Left ventricle myocardium inferior (tissue), 1 donor: ENCODE measurements around the gene RPL38. TPM values are rescaled to one million over a fixed set of nuclear protein-coding genes. Genes with fewer than 3 reads are reported as not detected.

Experiments
- DNase-seq: peaks from one replicate; pipeline ENCODE4 v3.0.0-alpha.2; 2020
- H3K27ac ChIP-seq: fragments of 200-600 bp; replicated peaks from 2 replicates; pipeline ENCODE4 v1.8.0; 2021
- H3K27me3 ChIP-seq: fragments of 200-600 bp; 2 replicates; pipeline ENCODE4 v1.8.0; 2021; ENCODE audit warnings: low read depth
- H3K36me3 ChIP-seq: fragments of 200-600 bp; 2 replicates; pipeline ENCODE4 v1.8.0; 2021
- H3K4me1 ChIP-seq: fragments of 200-600 bp; 2 replicates; pipeline ENCODE4 v1.8.0; 2021
- H3K4me3 ChIP-seq: fragments of 200-600 bp; 2 replicates; pipeline ENCODE4 v1.8.0; 2021; ENCODE audit warnings: mild to moderate bottlenecking, moderate library complexity
- H3K9me3 ChIP-seq: fragments of 200-600 bp; replicated peaks from 2 replicates; pipeline ENCODE4 v1.8.0; 2021
- intact Hi-C: fragments of 100-400 bp; cut with micrococcal nuclease; formaldehyde crosslinking; loops from one replicate; pipeline ENCODE4 v1.11.0; 2022
- total RNA-seq: library from RNA; stranded (reverse); fragmentation: NEBNext Ultra II Directional; extraction: Animal tissue kit (Norgen Biotek cat#: 25700); gene quantifications from one replicate; pipeline ENCODE4 v1.2.1, GENCODE V29; 2021
- TF ChIP-seq, protein P1 (sequence below): fragments of 200-600 bp; IDR thresholded peaks from 2 replicates; pipeline ENCODE4 v1.8.0; 2021; ENCODE audit warnings: antibody characterized with exemption, mild to moderate bottlenecking, borderline replicate concordance
- donor health status: DM: no; HTN: yes; CAD: no; lungs with severe emphysema.

The RPL38 gene
- total RNA-seq, 1 donor from 2014 or later, result 702 TPM

- Histone ChIP-seq H3K4me1 (peaks cover 92% of the 10 kb centered on the region), H3K9me3 (no peaks in the 10 kb centered on the region), H3K4me3 (peak overlapping the region; percentile 72), H3K27me3 (no peaks in the 10 kb centered on the region), H3K36me3 (peaks cover 40% of the 10 kb centered on the region), H3K27ac (peak overlapping the region; percentile 93)
- intact Hi-C loops, result loop anchor here (5.0 kb wide), 1 partner anchor 86 kb away; no protein-coding TSS in a partner anchor
- TF ChIP-seq, protein P1, sequence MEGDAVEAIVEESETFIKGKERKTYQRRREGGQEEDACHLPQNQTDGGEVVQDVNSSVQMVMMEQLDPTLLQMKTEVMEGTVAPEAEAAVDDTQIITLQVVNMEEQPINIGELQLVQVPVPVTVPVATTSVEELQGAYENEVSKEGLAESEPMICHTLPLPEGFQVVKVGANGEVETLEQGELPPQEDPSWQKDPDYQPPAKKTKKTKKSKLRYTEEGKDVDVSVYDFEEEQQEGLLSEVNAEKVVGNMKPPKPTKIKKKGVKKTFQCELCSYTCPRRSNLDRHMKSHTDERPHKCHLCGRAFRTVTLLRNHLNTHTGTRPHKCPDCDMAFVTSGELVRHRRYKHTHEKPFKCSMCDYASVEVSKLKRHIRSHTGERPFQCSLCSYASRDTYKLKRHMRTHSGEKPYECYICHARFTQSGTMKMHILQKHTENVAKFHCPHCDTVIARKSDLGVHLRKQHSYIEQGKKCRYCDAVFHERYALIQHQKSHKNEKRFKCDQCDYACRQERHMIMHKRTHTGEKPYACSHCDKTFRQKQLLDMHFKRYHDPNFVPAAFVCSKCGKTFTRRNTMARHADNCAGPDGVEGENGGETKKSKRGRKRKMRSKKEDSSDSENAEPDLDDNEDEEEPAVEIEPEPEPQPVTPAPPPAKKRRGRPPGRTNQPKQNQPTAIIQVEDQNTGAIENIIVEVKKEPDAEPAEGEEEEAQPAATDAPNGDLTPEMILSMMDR, result no peak
- DNase-seq, result no peak
Observed at GRCh38 chr17:74211141-74211911, 7.8 kb downstream of the RPL38 start.

- Histone ChIP-seq H3K9me3 (no peaks in the 10 kb centered on the region), H3K36me3 (peaks cover 34% of the 10 kb centered on the region), H3K27ac (peak overlapping the region; percentile 93), H3K4me1 (peaks cover 92% of the 10 kb centered on the region), H3K4me3 (peak overlapping the region; percentile 72), H3K27me3 (no peaks in the 10 kb centered on the region)
- TF ChIP-seq, protein P1, result no peak
- intact Hi-C loops, result loop anchor here (5.0 kb wide), 1 partner anchor 85 kb away; no protein-coding TSS in a partner anchor
- no peak for DNase-seq
Observed at GRCh38 chr17:74211912-74212208, 8.4 kb downstream of the RPL38 start.

- TF ChIP-seq, protein P1, result no peak
- Histone ChIP-seq H3K27me3 (no peaks in the 10 kb centered on the region), H3K36me3 (peaks cover 29% of the 10 kb centered on the region), H3K9me3 (no peaks in the 10 kb centered on the region), H3K27ac (peak overlapping the region; percentile 93), H3K4me3 (peak overlapping the region; percentile 72), H3K4me1 (peaks cover 92% of the 10 kb centered on the region)
- intact Hi-C loops, result loop anchor here (5.0 kb wide), 1 partner anchor 85 kb away; no protein-coding TSS in a partner anchor
- DNase-seq, result peak; percentile 24
Observed at GRCh38 chr17:74212209-74212912, 8.9 kb downstream of the RPL38 start.

DNA sequence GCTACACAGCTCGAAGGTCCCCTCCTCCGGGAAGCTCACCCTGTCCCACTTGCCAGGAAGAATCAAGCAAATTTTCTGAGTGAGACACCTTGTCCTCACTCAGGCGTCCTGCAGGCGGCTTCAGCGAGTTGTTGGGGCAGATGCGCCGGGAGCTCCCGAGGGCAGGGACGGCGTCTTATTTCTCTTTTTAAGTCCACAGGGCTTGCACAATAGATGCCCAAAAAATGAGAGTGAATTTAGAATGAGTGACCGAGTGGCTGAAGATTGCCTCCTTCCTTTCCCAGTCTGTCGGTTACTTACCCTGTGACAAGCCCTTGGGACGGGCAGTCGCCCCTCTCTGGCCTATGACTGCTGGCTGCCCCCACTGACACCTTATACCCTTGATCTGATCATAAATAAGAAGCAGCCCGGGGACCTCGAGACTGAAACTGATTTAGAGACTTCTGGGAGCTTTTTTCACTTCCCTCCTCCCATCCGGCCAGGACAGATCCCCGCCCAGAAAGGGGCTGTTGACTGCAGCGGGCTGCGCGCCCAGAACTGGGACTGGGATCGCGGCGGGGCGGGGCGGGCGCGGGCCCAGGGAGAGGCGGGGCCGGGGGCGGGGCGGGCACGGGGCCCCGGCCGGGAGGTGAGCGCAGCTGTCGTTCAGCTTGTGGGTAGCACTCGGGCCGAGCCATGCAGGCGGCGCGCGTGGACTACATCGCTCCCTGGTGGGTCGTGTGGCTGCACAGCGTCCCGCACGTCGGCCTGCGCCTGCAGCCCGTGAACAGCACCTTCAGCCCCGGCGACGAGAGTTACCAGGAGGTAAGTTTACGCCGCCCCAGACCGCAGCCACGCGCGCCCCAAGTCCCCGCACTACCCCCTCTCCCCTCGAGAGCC, 9.7 kb downstream of the RPL38 start, which contains the start of gene TTYH2:
TTYH2 (plus strand) TSS at position 659 of the 879 bp plus-strand sequence; CDS start at position 676, 17 bp downstream.
- peak; percentile 89 for DNase-seq
- Histone ChIP-seq H3K27me3 (no peaks in the 10 kb centered on the region), H3K27ac (peak within 1 kb of the TSS; percentile 93), H3K4me3 (peak within 1 kb of the TSS; percentile 72), H3K36me3 (peaks cover 22% of the 10 kb centered on the region), H3K4me1 (peaks cover 84% of the 10 kb centered on the region), H3K9me3 (no peaks in the 10 kb centered on the region)
- TF ChIP-seq, protein P1, result peak; percentile 22
- intact Hi-C loops, result loop anchor here (5.0 kb wide), 1 partner anchor 84 kb away; no protein-coding TSS in a partner anchor
